Rectal smooth muscle tissue (tissue), 1 donor: Measurements from ENCODE around the gene KIF1A.

Experiments
- H3K27ac ChIP-seq: one replicate; pipeline ENCODE4 v1.7.0; 2013; ENCODE audit warnings: low read depth, low read length, inconsistent platforms
- H3K27me3 ChIP-seq: one replicate; pipeline ENCODE4 v1.7.0; 2013; ENCODE audit warnings: low read length; ENCODE audit not compliant: control insufficient read depth, insufficient read depth
- H3K36me3 ChIP-seq: one replicate; pipeline ENCODE4 v1.7.0; 2013; ENCODE audit warnings: low read length; ENCODE audit not compliant: control insufficient read depth, insufficient read depth
- H3K4me1 ChIP-seq: one replicate; pipeline ENCODE4 v1.7.0; 2013; ENCODE audit warnings: low read length; ENCODE audit not compliant: control insufficient read depth, insufficient read depth
- H3K4me3 ChIP-seq: one replicate; pipeline ENCODE4 v1.7.0; 2013; ENCODE audit warnings: low read length
- H3K9ac ChIP-seq: one replicate; pipeline ENCODE4 v1.7.0; 2013; ENCODE audit warnings: low read length

KIF1A gene

DNA sequence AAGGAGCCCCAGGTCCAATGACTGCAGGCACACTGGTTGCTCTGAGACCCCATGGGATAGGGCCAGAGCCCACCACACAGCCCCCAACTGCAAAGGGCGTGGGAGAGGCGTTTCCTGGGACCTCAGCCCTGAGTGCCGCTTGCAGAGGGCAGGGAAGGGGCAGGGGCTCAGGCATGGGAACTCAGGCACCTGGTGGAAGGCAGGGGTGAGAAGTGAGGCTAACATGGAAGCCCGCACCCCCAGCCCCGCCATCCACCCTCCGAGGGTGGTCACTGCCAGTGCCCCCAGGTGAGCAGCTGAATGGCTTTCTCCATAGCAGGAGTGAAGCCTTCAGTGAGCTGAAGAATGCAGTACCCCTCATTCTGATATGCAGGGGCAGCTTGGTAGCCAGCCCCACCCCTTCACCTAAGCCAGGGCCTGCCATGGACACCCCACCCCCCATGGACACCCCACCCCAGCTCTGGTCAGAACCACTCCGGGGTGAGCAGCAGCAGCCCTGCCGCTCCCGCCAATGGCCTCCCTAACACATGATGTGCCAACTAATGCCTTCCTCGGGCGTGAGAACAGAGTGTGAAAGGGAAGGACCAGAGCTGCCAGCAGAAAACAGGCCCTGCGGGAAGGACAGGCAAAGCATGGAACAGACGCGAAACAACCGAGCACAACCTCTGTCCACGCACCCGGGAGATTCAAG, 6.6 kb downstream of the KIF1A start:
- no peaks in the 10 kb centered on the region for H3K4me1 ChIP-seq
- no peaks in the 10 kb centered on the region for H3K36me3 ChIP-seq
- H3K4me3 ChIP-seq = no peak overlapping the region
- H3K27me3 ChIP-seq = peaks cover 1% of the 10 kb centered on the region
- no peak overlapping the region for H3K27ac ChIP-seq
- H3K9ac ChIP-seq = no peak overlapping the region

DNA sequence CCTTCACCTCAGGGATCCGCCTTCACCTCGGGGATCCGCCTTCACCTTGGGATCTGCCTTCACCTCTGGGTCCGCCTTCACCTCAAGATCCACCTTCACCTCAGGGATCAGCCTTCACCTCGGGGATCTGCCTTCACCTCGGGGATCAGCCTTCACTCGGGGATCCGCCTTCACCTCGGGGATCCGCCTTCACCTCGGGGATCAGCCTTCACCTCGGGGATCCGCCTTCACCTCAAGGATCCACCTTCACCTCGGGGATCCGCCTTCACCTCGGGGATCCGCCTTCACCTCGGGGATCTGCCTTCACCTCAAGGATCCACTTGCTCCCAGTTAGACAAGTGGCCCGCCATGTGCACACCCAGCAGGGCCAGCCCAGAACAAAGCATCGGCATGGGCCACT, 7.3 kb downstream of the KIF1A start:
- no peaks in the 10 kb centered on the region for H3K36me3 ChIP-seq
- no peak overlapping the region for H3K9ac ChIP-seq
- no peak overlapping the region for H3K4me3 ChIP-seq
- H3K27ac ChIP-seq = no peak overlapping the region
- H3K4me1 ChIP-seq = no peaks in the 10 kb centered on the region
- H3K27me3 ChIP-seq = no peaks in the 10 kb centered on the region

GRCh38 chr2:240812301-240812680, 7.7 kb downstream of the KIF1A start:
- no peaks in the 10 kb centered on the region for H3K36me3 ChIP-seq
- no peak overlapping the region for H3K27ac ChIP-seq
- H3K4me1 ChIP-seq = no peaks in the 10 kb centered on the region
- H3K4me3 ChIP-seq = no peak overlapping the region
- no peaks in the 10 kb centered on the region for H3K27me3 ChIP-seq
- H3K9ac ChIP-seq = no peak overlapping the region

GRCh38 chr2:240811346-240812300, 8.4 kb downstream of the KIF1A start:
- Histone ChIP-seq H3K4me1 (no peaks in the 10 kb centered on the region), H3K36me3 (no peaks in the 10 kb centered on the region), H3K27ac (no peak overlapping the region), H3K9ac (no peak overlapping the region), H3K27me3 (no peaks in the 10 kb centered on the region), H3K4me3 (no peak overlapping the region)

- H3K4me1 ChIP-seq = no peaks in the 10 kb centered on the region
- no peaks in the 10 kb centered on the region for H3K27me3 ChIP-seq
- no peak overlapping the region for H3K9ac ChIP-seq
- H3K27ac ChIP-seq = no peak overlapping the region
- H3K36me3 ChIP-seq = no peaks in the 10 kb centered on the region
- no peak overlapping the region for H3K4me3 ChIP-seq
These were observed 9.4 kb downstream of the KIF1A start for GRCh38 chr2:240810621-240811020.

DNA sequence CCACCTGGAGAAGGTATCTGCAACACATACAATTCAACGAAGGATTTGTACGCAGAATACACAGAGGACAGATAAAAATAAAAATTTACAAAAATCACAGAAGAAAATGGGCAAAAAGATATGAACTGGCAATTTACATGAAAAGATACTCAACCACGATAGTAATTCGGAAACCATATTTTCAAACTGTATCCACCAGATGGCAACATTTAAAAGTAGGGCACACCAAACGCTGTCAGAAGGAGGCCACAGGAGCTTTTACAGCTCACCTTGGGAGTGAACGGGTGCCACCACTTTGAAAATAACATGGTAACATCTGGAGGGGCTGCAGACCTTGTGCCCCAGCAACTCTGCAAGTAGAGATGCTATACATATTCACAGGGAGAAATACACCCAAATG, 9.8 kb downstream of the KIF1A start:
- no peaks in the 10 kb centered on the region for H3K27me3 ChIP-seq
- no peak overlapping the region for H3K27ac ChIP-seq
- H3K4me1 ChIP-seq = no peaks in the 10 kb centered on the region
- no peaks in the 10 kb centered on the region for H3K36me3 ChIP-seq
- no peak overlapping the region for H3K4me3 ChIP-seq
- H3K9ac ChIP-seq = no peak overlapping the region

GRCh38 chr2:240809276-240809675, 10.7 kb downstream of the KIF1A start:
- no peak overlapping the region for H3K4me3 ChIP-seq
- H3K36me3 ChIP-seq = no peaks in the 10 kb centered on the region
- no peaks in the 10 kb centered on the region for H3K4me1 ChIP-seq
- H3K27me3 ChIP-seq = no peaks in the 10 kb centered on the region
- no peak overlapping the region for H3K27ac ChIP-seq
- no peak overlapping the region for H3K9ac ChIP-seq

GRCh38 chr2:240806459-240806858, 13.6 kb downstream of the KIF1A start:
- H3K9ac ChIP-seq = no peak overlapping the region
- no peak overlapping the region for H3K27ac ChIP-seq
- no peaks in the 10 kb centered on the region for H3K36me3 ChIP-seq
- no peak overlapping the region for H3K4me3 ChIP-seq
- H3K4me1 ChIP-seq = no peaks in the 10 kb centered on the region
- H3K27me3 ChIP-seq = no peaks in the 10 kb centered on the region

DNA sequence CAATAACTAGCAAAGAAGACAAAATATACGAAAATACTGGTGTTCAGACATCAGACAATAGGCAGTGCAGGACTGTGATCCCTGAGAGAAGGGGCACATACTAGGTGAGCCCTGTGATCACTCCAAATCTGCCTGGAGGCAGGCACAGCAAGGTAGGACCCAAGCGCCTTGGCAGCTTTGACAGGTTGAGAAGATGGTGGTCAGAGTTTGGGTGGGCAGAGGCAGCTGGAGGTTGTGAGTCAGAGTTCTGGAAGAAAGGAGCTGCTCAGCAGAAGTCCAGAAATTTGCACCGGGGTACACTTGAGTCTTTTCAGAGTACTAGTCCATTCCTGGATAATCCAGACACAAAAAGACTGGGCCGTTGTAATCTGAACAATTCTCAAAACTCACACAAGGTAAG, 14.0 kb downstream of the KIF1A start:
- H3K4me3 ChIP-seq = no peak overlapping the region
- no peaks in the 10 kb centered on the region for H3K4me1 ChIP-seq
- H3K27me3 ChIP-seq = no peaks in the 10 kb centered on the region
- no peaks in the 10 kb centered on the region for H3K36me3 ChIP-seq
- H3K27ac ChIP-seq = no peak overlapping the region
- H3K9ac ChIP-seq = no peak overlapping the region

DNA sequence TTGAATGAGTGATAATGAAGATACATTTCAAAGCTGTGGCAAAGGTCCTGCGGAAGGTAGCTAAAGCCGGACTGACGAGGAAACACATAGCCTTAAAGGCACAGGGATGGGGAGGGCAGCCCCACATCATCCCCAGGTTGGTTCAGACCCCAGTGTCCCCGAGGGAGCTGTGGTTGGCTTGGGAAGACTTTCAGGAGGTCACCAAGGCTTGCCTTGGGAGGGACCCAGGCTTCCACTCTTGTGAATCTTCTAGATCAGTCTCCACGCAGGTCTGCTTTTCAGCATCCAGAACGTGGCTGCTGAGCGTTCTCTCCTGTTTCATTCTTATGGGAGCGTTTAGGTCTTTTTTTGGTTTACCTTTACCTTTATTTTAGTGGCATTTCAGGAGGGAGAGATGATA, 16.8 kb downstream of the KIF1A start:
- Histone ChIP-seq H3K27ac (no peak overlapping the region), H3K4me3 (no peak overlapping the region), H3K36me3 (no peaks in the 10 kb centered on the region), H3K27me3 (no peaks in the 10 kb centered on the region), H3K9ac (no peak overlapping the region), H3K4me1 (no peaks in the 10 kb centered on the region)

DNA sequence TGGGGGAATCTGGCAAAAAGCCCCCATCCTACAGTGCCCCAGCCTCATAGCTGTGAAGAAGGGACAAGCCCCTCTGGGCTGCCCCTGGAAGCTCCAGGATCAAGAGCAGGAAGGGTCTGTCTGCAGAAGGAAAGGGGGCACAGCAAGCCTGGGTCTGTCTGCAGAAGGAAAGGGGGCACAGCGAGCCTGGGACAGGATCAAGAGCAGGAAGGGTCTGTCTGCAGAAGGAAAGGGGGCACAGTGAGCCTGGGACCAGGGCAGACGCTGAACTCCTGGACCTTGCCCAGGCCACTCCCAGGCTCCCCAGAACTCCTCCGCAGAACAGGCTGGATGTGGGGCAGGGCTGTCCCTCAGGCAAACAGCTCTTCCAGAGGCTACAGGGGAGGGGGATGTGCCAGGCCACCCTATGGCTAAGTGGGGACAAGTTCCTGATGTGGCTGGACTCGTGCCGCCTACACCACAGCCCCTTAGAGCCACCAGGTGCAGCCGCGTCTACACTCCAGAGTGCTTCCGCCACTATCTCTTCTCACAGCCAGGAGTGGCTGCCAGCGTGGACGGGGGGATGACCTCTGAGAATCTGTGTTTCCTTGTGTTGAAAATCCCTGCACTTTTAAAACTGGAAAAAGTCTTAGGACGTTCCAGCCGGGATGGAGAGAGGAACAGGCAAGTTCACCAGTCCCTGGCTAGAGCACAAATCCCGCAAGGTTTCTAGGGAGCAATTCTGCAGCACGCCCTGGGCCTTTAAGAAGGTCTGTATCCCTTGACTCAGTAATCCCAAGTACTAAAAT, 20.8 kb downstream of the KIF1A start:
- H3K4me1 ChIP-seq = no peaks in the 10 kb centered on the region
- H3K27ac ChIP-seq = no peak overlapping the region
- no peaks in the 10 kb centered on the region for H3K36me3 ChIP-seq
- no peak overlapping the region for H3K4me3 ChIP-seq
- no peaks in the 10 kb centered on the region for H3K27me3 ChIP-seq
- no peak overlapping the region for H3K9ac ChIP-seq

- no peak overlapping the region for H3K4me3 ChIP-seq
- no peak overlapping the region for H3K27ac ChIP-seq
- no peaks in the 10 kb centered on the region for H3K4me1 ChIP-seq
- no peaks in the 10 kb centered on the region for H3K27me3 ChIP-seq
- no peak overlapping the region for H3K9ac ChIP-seq
- H3K36me3 ChIP-seq = no peaks in the 10 kb centered on the region
These were observed 21.6 kb downstream of the KIF1A start for GRCh38 chr2:240798327-240798905.
